Endodermal cell (in vitro differentiated cells): ENCODE results near the gene UBE2H. TPM values are rescaled to one million over a fixed set of nuclear protein-coding genes. Genes with fewer than 3 reads are reported as not detected.

Experiments used
- DNase-seq: peaks from one replicate; pipeline ENCODE4 v3.0.0-alpha.2; 2017
- H3K27ac ChIP-seq: 2 replicates; pipeline ENCODE4 v1.5.1; 2013; ENCODE audit warnings: mild to moderate bottlenecking, low read depth, low read length, moderate library complexity
- H3K27me3 ChIP-seq: 2 replicates; pipeline ENCODE4 v1.6.1; 2013; ENCODE audit warnings: mild to moderate bottlenecking, low read length, moderate library complexity; ENCODE audit not compliant: insufficient read depth, control insufficient read depth, poor library complexity, severe bottlenecking
- H3K36me3 ChIP-seq: 2 replicates; pipeline ENCODE4 v1.7.0; 2013; ENCODE audit warnings: mild to moderate bottlenecking, low read length, moderate library complexity; ENCODE audit not compliant: control insufficient read depth, insufficient read depth
- H3K4me1 ChIP-seq: one replicate; pipeline ENCODE4 v1.7.0; 2013; ENCODE audit warnings: low read length; ENCODE audit not compliant: control insufficient read depth, insufficient read depth
- H3K4me3 ChIP-seq: 2 replicates; pipeline ENCODE4 v1.5.1; 2013; ENCODE audit warnings: mild to moderate bottlenecking, low read length, moderate library complexity
- H3K9ac ChIP-seq: 2 replicates; pipeline ENCODE4 v1.6.1; 2013; ENCODE audit warnings: mild to moderate bottlenecking, low read length, moderate library complexity; ENCODE audit not compliant: poor library complexity, severe bottlenecking; ENCODE audit errors: extremely low read depth
- H3K9me3 ChIP-seq: 2 replicates; pipeline ENCODE4 v1.6.1; 2013; ENCODE audit warnings: mild to moderate bottlenecking, low read length, moderate library complexity; ENCODE audit not compliant: control insufficient read depth
- H3K27ac Mint-ChIP-seq: 2 replicates; pipeline ENCODE4 v1.8.0; 2020; ENCODE audit warnings: mixed read lengths
- H3K27me3 Mint-ChIP-seq: 2 replicates; pipeline ENCODE4 v1.8.0; 2021; ENCODE audit warnings: mild to moderate bottlenecking, mixed read lengths; ENCODE audit not compliant: insufficient read depth
- H3K36me3 Mint-ChIP-seq: 2 replicates; pipeline ENCODE4 v1.8.0; 2020; ENCODE audit warnings: low read depth, mixed read lengths
- H3K4me1 Mint-ChIP-seq: 2 replicates; pipeline ENCODE4 v1.8.0; 2020; ENCODE audit warnings: mixed read lengths
- H3K4me3 Mint-ChIP-seq: 2 replicates; pipeline ENCODE4 v1.8.0; 2020; ENCODE audit warnings: mild to moderate bottlenecking, moderate library complexity, mixed read lengths
- H3K9me3 Mint-ChIP-seq: 2 replicates; pipeline ENCODE4 v1.8.0; 2020; ENCODE audit warnings: mild to moderate bottlenecking, mixed read lengths
- WGBS, 2 experiments: methylation state at CpG; one replicate each; pipeline versions ENCODE4 v1.1.5 to v1.1.7; 2013; ENCODE audit warnings: missing lambda C conversion rate in 2 of 2, mixed read lengths in 1 of 2; ENCODE audit not compliant: insufficient coverage in 1 of 2, insufficient read length in 1 of 2; 5-methylcytosine and 5-hydroxymethylcytosine counted together
- total RNA-seq, 2 donors: library from RNA; stranded (reverse); fragmentation: NEBNext Ultra II Directional in 1 of 2; extraction: Animal tissue kit (Norgen Biotek cat#: 25700) in 1 of 2; gene quantifications; 2 replicates in 1 of 2; 3 replicates in 1 of 2; pipeline ENCODE4 v1.2.1, GENCODE V29; 2021
- TF ChIP-seq, protein P1 (sequence below): fragments of 200-600 bp; sonication (generic); conservative IDR thresholded peaks from 2 replicates; pipeline ENCODE4 v1.5.0; 2021; ENCODE audit warnings: antibody characterized with exemption, mild to moderate bottlenecking

The UBE2H gene
- total RNA-seq, 2 donors from 2014 or later: 74.5 to 74.7 TPM

DNA sequence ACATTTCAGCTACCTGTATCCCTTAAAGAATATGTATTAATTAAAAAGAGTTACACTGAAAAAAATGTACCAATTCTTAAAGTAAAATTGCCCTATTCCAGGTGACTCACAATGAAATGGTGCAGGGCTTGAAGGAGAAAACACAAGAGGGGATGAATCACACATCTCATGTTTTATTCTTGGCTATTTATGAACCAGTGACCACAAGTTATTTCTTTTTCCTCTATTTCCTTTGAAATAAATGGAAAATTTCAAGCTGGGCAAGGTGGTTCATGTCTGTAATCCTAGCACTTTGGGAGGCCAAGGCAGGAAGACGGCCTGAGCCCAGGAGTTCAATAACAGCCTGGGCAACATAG lies 106.8 kb downstream of the UBE2H start:
- Histone ChIP-seq H3K9me3 (no peaks in the 10 kb centered on the region), H3K4me1 (no peaks in the 10 kb centered on the region), H3K27ac (no peak overlapping the region), H3K36me3 (no peaks in the 10 kb centered on the region), H3K9ac (no peak overlapping the region), H3K27me3 (no peaks in the 10 kb centered on the region), H3K4me3 (no peak overlapping the region)
- DNase-seq: no peak
- Mint-ChIP-seq H3K27me3 (no peaks in the 10 kb centered on the region), H3K27ac (no peak overlapping the region), H3K4me1 (peaks cover 13% of the 10 kb centered on the region), H3K4me3 (no peak overlapping the region), H3K9me3 (no peaks in the 10 kb centered on the region), H3K36me3 (peaks cover 7% of the 10 kb centered on the region)
- 100% methylated on average over 1 of the region's 1 CpG; no CpG with 5 or more reads in 1 of the 2 experiments for WGBS, 2 experiments
- TF ChIP-seq, protein P1, sequence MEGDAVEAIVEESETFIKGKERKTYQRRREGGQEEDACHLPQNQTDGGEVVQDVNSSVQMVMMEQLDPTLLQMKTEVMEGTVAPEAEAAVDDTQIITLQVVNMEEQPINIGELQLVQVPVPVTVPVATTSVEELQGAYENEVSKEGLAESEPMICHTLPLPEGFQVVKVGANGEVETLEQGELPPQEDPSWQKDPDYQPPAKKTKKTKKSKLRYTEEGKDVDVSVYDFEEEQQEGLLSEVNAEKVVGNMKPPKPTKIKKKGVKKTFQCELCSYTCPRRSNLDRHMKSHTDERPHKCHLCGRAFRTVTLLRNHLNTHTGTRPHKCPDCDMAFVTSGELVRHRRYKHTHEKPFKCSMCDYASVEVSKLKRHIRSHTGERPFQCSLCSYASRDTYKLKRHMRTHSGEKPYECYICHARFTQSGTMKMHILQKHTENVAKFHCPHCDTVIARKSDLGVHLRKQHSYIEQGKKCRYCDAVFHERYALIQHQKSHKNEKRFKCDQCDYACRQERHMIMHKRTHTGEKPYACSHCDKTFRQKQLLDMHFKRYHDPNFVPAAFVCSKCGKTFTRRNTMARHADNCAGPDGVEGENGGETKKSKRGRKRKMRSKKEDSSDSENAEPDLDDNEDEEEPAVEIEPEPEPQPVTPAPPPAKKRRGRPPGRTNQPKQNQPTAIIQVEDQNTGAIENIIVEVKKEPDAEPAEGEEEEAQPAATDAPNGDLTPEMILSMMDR: no peak

DNA sequence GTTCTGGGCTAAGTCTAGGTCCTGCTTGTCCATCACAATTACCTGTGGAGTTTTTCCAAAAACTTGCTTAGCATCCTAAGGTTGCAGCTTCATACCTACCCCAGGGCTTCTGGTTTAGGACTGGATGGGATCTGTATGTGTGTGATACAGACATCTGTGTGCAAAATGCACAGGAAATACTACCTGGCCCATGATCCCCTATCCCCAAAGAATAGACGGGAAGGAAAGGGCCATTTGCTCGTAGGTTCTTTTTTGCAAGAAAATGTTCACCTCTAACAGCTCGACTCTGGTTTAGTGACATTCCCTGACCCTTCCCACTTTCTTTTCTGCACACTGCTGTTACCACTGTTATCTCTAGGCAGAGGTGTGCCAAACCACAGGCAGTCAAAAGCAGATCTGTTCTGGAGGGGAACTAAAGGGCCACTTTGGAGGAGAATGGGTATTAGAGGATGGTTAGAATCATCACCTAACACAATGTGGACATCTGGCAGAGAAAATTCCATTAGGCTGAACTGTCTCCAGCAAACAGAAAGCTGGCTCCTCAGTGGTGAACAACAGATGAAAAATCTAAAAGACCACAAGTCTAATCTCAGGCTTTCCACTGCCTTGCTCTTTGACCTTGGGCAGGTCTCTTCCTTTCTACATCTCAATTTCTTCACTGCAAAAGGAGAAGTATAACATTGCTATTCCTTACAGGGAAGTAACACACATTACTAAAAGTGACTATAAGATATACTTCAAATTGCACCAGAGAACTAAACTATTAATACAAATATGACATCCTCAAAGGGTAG lies 107.4 kb downstream of the UBE2H start:
- peak overlapping the region; percentile 42 for H3K27ac Mint-ChIP-seq
- 95 to 100% methylated on average over 1 to 3 of the region's 3 CpGs for WGBS, 2 experiments
- peaks cover 13% of the 10 kb centered on the region for H3K4me1 Mint-ChIP-seq
- H3K27ac ChIP-seq: no peak overlapping the region
- no peaks in the 10 kb centered on the region for H3K27me3 ChIP-seq
- peaks cover 7% of the 10 kb centered on the region for H3K36me3 Mint-ChIP-seq
- no peaks in the 10 kb centered on the region for H3K9me3 Mint-ChIP-seq
- no peaks in the 10 kb centered on the region for H3K27me3 Mint-ChIP-seq
- no peak for DNase-seq
- no peaks in the 10 kb centered on the region for H3K4me1 ChIP-seq
- H3K4me3 ChIP-seq: no peak overlapping the region
- H3K9ac ChIP-seq: no peak overlapping the region
- H3K9me3 ChIP-seq: no peaks in the 10 kb centered on the region
- H3K4me3 Mint-ChIP-seq: no peak overlapping the region
- TF ChIP-seq, protein P1: no peak
- no peaks in the 10 kb centered on the region for H3K36me3 ChIP-seq

DNA sequence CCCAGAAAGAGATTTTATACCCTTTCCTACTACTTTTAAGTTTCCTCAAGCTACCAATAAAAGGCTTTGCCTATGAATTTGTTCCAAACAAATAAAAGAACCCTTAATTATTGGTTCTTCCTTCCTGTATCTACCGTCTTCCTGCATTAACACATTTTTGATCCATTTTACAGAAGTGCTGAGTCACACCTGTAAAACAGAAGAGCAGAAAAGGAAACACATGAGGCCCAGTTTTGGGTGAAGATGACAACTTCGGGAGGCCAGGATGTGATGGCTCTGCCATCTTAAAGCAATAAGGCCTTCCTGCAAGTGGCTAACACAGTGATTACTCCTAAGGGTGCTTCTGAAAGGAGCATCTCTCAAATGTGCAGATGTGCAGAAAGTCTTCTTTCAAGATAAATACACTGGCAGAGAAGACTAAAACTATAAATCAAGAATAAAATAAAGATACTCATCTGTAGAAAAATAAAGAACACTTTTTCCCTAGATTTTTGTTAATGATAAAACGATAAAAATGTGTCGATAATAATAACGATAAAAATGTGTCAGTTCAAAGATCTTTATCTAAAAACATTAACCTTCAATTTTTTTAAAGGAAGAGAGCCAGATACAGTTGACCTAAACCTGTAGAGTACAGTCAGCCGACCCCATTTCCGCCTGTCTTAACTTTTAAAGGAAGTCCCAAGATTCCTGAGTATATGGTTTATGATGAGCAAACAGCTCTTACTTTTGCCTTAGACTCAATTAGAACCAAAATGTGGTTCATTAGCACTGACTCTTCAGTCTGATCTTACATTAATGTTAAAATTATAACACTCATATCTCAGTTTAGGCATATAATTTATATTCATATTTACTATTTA lies 108.6 kb downstream of the UBE2H start:
- WGBS, 2 experiments: 78 to 90% methylated on average over 4 to 7 of the region's 7 CpGs
- Histone ChIP-seq H3K36me3 (peaks cover 1% of the 10 kb centered on the region), H3K4me1 (no peaks in the 10 kb centered on the region), H3K27me3 (no peaks in the 10 kb centered on the region), H3K9ac (no peak overlapping the region), H3K27ac (no peak overlapping the region), H3K9me3 (no peaks in the 10 kb centered on the region), H3K4me3 (no peak overlapping the region)
- Mint-ChIP-seq H3K27me3 (no peaks in the 10 kb centered on the region), H3K9me3 (no peaks in the 10 kb centered on the region), H3K4me1 (peaks cover 13% of the 10 kb centered on the region), H3K4me3 (no peak overlapping the region), H3K27ac (peak overlapping the region; percentile 86), H3K36me3 (peaks cover 5% of the 10 kb centered on the region)
- TF ChIP-seq, protein P1: no peak
- DNase-seq: no peak
